K562 (cell line): ENCODE results near the gene SLC6A9. TPM values are rescaled to one million over a fixed set of nuclear protein-coding genes. Genes with fewer than 3 reads are reported as not detected.

ENCODE experiments used
- BCOR ChIP-seq: fragments of 450-650 bp; IDR thresholded peaks from 2 replicates; pipeline ENCODE4 v1.6.1; 2016
- CTCF ChIP-seq, 3 experiments: IDR thresholded peaks in 2 of 3; conservative IDR thresholded peaks in 1 of 3; 2 replicates each; pipeline ENCODE4 v1.5.1; 2011 to 2012; ENCODE audit warnings: low read length in 3 of 3, mild to moderate bottlenecking in 3 of 3, control low read depth in 2 of 3, improper control_type of control experiment in 1 of 3, inconsistent platforms in 1 of 3, low read depth in 1 of 3, mixed read lengths in 1 of 3, moderate library complexity in 1 of 3; ENCODE audit not compliant: insufficient read depth in 2 of 3
- E2F4 ChIP-seq: sonication (generic); formaldehyde crosslinking; IDR thresholded peaks from 2 replicates; pipeline ENCODE4 v1.8.0; 2022; ENCODE audit warnings: mild to moderate bottlenecking, low read depth, missing genetic modification reagents
- GTF2B ChIP-seq: IDR thresholded peaks from 2 replicates; pipeline ENCODE4 v1.6.1; 2011; ENCODE audit not compliant: insufficient read length; ENCODE audit errors: extremely low read depth
- HDAC3 ChIP-seq: fragments of 450-650 bp; IDR thresholded peaks from 2 replicates; pipeline ENCODE4 v1.6.1; 2018; ENCODE audit warnings: borderline replicate concordance, mild to moderate bottlenecking, moderate library complexity; ENCODE audit not compliant: partially characterized antibody
- IFI16 ChIP-seq: fragments of 250-450 bp; sonication (Bioruptor Pico); IDR thresholded peaks from 2 replicates; pipeline ENCODE4 v2.1.2; 2022; ENCODE audit warnings: mild to moderate bottlenecking, inconsistent platforms
- POU5F1 ChIP-seq: fragments of 150-350 bp; IDR thresholded peaks from 2 replicates; pipeline ENCODE4 v1.6.1; 2014; ENCODE audit warnings: borderline replicate concordance, low read length, low read depth, mild to moderate bottlenecking; ENCODE audit not compliant: partially characterized antibody
- PREB ChIP-seq: sonication (generic); formaldehyde crosslinking; IDR thresholded peaks from 2 replicates; pipeline ENCODE4 v1.8.1; 2023; ENCODE audit warnings: mild to moderate bottlenecking, missing genetic modification reagents
- TFAP4 ChIP-seq: sonication (generic); formaldehyde crosslinking; IDR thresholded peaks from 2 replicates; pipeline ENCODE4 v1.8.0; 2022; ENCODE audit warnings: missing genetic modification reagents, mild to moderate bottlenecking, moderate library complexity, borderline replicate concordance
- TFE3 ChIP-seq: fragments of 450-650 bp; formaldehyde crosslinking; IDR thresholded peaks from 2 replicates; pipeline ENCODE4 v1.4.0; 2020; ENCODE audit warnings: mild to moderate bottlenecking, mixed read lengths
- THRB ChIP-seq: fragments of 450-650 bp; formaldehyde crosslinking; conservative IDR thresholded peaks from 2 replicates; pipeline ENCODE4 v1.4.0; 2022; ENCODE audit warnings: mild to moderate bottlenecking, missing genetic modification characterization
- ZNF184 ChIP-seq: sonication (generic); formaldehyde crosslinking; IDR thresholded peaks from 2 replicates; pipeline ENCODE4 v1.5.0; 2020; ENCODE audit warnings: missing genetic modification reagents
- ZNF395 ChIP-seq: fragments of 200-800 bp; sonication (Bioruptor generic); IDR thresholded peaks from 2 replicates; pipeline ENCODE4 v1.6.1; 2017; ENCODE audit warnings: missing genetic modification characterization, missing compliant biosample characterization
- polyA plus RNA-seq, 8 experiments: library from polyadenylated mRNA; depleted of rRNA in 4 of 8; stranded (reverse) in 5 of 8; unstranded in 3 of 8; fragments of >200 nt; fragmentation: Nextera tagmentation in 2 of 8; fragmentation: Illumina TruSeq in 1 of 8; extraction: Ambion mirVana in 2 of 8; extraction: Trizol in 1 of 8; gene quantifications; 2 replicates each; pipeline versions ENCODE4 v1.2.1 to v1.2.3, GENCODE V29; 2011 to 2014; ENCODE audit warnings: inconsistent platforms in 1 of 8, missing spikeins in 1 of 8
- total RNA-seq, 7 experiments: library from RNA; depleted of rRNA in 6 of 7; stranded (reverse); fragments of >200 nt in 6 of 7; fragmentation: Illumina TruSeq in 2 of 7; extraction: Trizol in 2 of 7; gene quantifications; 2 replicates each; pipeline versions ENCODE4 v1.2.1 to v1.2.3, GENCODE V29; 2011 to 2021; ENCODE audit warnings: low replicate concordance in 1 of 7

Gene SLC6A9
- total and polyA plus RNA-seq, 9 of the 15 experiments (the other 6 are each of a cell fraction or from before 2014, with no cell fraction given), result 0.17 to 18.7 (median 2.9) TPM

- TF ChIP-seq ZNF395 (CRISPR knock-in tag) (peak; percentile 84), GTF2B (no peak), E2F4 (CRISPR knock-in tag) (no peak), ZNF184 (CRISPR knock-in tag) (no peak), PREB (CRISPR knock-in tag) (no peak), TFE3 (CRISPR knock-in tag) (no peak), IFI16 (CRISPR knock-in tag) (no peak), TFAP4 (CRISPR knock-in tag) (peak; percentile 60), THRB (no peak), HDAC3 (no peak), POU5F1 (peak; percentile 57), BCOR (no peak), CTCF (IDR thresholded peaks at IDR 0.05 in 2 of 3, conservative IDR thresholded peaks at IDR 0.05 in 1 of 3; ENCODE audit: insufficient read depth in 2 of 3, low read depth in 1 of 3, low read length in 3 of 3) (0 out of 6 replicates have a peak, but pooled peaks of 2 of the 3 experiments have one; percentile 6 to 15)
Observed at GRCh38 chr1:43969746-43970466, 61.4 kb downstream of the SLC6A9 start, which contains the start of gene DPH2 (continued).
